ENCODE data around the gene LOXL1. TPM values are rescaled to one million over a fixed set of nuclear protein-coding genes. Genes with fewer than 3 reads are reported as not detected.

LOXL1 gene
- polyA plus RNA-seq, 1 experiment, result 114 TPM

- no peak overlapping the region for H3K27ac ChIP-seq (ENCODE audit: low read depth, low read length)
- CTCF ChIA-PET, result interaction anchor here (0.7 to 4.0 kb wide), 4 partner anchors 15 to 406 kb away, joined by 3 to 21 read pairs (median 3); partner anchors contain the start of gene TBC1D21
- POLR2A ChIA-PET, result no interaction called here
- DNase-seq (ENCODE audit: low read depth, low spot score), result no peak
- H3K27me3 ChIP-seq (ENCODE audit: control insufficient read depth, insufficient read depth, low read length), result peaks cover 18% of the 10 kb centered on the region
- peaks cover 15% of the 10 kb centered on the region for H3K9me3 ChIP-seq (ENCODE audit: control insufficient read depth, insufficient read depth, low read length)
- TF ChIP-seq, protein P1, sequence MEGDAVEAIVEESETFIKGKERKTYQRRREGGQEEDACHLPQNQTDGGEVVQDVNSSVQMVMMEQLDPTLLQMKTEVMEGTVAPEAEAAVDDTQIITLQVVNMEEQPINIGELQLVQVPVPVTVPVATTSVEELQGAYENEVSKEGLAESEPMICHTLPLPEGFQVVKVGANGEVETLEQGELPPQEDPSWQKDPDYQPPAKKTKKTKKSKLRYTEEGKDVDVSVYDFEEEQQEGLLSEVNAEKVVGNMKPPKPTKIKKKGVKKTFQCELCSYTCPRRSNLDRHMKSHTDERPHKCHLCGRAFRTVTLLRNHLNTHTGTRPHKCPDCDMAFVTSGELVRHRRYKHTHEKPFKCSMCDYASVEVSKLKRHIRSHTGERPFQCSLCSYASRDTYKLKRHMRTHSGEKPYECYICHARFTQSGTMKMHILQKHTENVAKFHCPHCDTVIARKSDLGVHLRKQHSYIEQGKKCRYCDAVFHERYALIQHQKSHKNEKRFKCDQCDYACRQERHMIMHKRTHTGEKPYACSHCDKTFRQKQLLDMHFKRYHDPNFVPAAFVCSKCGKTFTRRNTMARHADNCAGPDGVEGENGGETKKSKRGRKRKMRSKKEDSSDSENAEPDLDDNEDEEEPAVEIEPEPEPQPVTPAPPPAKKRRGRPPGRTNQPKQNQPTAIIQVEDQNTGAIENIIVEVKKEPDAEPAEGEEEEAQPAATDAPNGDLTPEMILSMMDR (IDR thresholded peaks at IDR 0.05; ENCODE audit: low read depth, low read length), result no peak
- no peak overlapping the region for H3K4me3 ChIP-seq (ENCODE audit: low read depth, low read length)
Measured at GRCh38 chr15:73892446-73893226, 33.6 kb upstream of the LOXL1 start.

GRCh38 chr15:73894133-73894814 is 32.0 kb upstream of the LOXL1 start:
- Histone ChIP-seq H3K27ac (ENCODE audit: low read depth, low read length) (no peak overlapping the region), H3K27me3 (ENCODE audit: control insufficient read depth, insufficient read depth, low read length) (peaks cover 13% of the 10 kb centered on the region), H3K4me3 (ENCODE audit: low read depth, low read length) (no peak overlapping the region), H3K9me3 (ENCODE audit: control insufficient read depth, insufficient read depth, low read length) (peaks cover 15% of the 10 kb centered on the region)
- DNase-seq (ENCODE audit: low read depth, low spot score), result no peak
- CTCF ChIA-PET, result interaction anchor here (0.8 to 4.0 kb wide), 2 partner anchors 20 to 79 kb away, joined by 3 to 21 read pairs; partner anchors contain the start of gene TBC1D21
- TF ChIP-seq, protein P1 (IDR thresholded peaks at IDR 0.05; ENCODE audit: low read depth, low read length), result no peak
- POLR2A ChIA-PET, result no interaction called here

DNA sequence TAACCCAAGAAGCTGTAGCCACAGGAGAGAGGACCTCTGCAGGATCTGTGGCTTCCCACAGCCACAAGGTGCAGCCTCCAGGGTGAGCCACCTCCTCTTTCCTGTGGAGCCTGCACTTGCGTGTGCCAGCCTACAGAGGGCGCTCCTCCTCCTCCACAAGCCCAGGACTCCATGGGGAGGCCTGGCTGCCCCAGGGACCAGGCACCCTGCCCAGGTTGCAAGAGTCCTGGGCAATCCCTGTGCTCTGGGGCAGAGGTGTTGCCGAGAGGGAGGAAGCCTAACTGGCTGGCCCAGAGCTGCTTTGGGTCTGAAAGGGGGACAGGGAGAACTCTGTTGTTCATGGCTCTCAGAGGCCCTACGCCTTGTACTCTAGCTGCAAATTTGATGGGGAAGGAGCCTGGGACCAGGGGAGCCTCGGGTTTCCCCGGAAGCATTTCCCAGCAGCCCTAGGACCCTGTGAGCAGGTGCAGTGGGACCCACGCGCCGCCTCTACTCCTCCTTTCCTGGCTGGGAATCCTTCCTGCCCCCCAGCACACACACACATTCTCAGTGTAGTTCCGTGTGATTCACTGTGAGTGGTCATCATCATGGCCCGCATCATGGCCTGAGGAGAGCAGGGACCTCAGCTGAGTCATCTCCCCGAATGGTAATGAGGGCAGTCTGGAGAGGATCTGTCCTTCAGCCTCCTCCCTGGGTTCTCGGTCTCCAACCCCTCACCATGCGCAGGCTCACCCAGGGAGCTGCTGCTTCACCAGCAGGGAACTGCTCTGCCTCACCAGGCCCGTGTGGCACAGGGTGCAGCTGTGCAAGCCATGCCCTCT is 28.6 kb upstream of the LOXL1 start:
- ChIA-PET POLR2A (interaction anchor here (0.9 kb wide), 1 partner anchor 29 kb away, joined by 3 read pairs; the partner anchor contains the start of gene LOXL1), CTCF (interaction anchor here (0.7 to 2.8 kb wide), 17 partner anchors 9 to 140 kb away, joined by 3 to 35 read pairs (median 4); partner anchors contain the start of gene TBC1D21)
- DNase-seq (ENCODE audit: low read depth, low spot score), result peak; percentile 76
- Histone ChIP-seq H3K4me3 (ENCODE audit: low read depth, low read length) (no peak overlapping the region), H3K27ac (ENCODE audit: low read depth, low read length) (peak overlapping the region; percentile 75), H3K27me3 (ENCODE audit: control insufficient read depth, insufficient read depth, low read length) (peaks cover 5% of the 10 kb centered on the region), H3K9me3 (ENCODE audit: control insufficient read depth, insufficient read depth, low read length) (peaks cover 2% of the 10 kb centered on the region)
- TF ChIP-seq, protein P1 (IDR thresholded peaks at IDR 0.05; ENCODE audit: low read depth, low read length), result peak; percentile 94

- no peak overlapping the region for H3K27ac ChIP-seq (ENCODE audit: low read depth, low read length)
- DNase-seq (ENCODE audit: low read depth, low spot score), result no peak
- CTCF ChIA-PET, result interaction anchor here (1.6 to 4.4 kb wide), 4 partner anchors 8 to 65 kb away, joined by 4 to 35 read pairs (median 12); partner anchors contain the start of gene TBC1D21
Measured at GRCh38 chr15:73899197-73900094, 26.8 kb upstream of the LOXL1 start.

More at GRCh38 chr15:73899197-73900094, 26.8 kb upstream of the LOXL1 start:
- POLR2A ChIA-PET, result no interaction called here
- Histone ChIP-seq H3K9me3 (ENCODE audit: control insufficient read depth, insufficient read depth, low read length) (no peaks in the 10 kb centered on the region), H3K4me3 (ENCODE audit: low read depth, low read length) (no peak overlapping the region), H3K27me3 (ENCODE audit: control insufficient read depth, insufficient read depth, low read length) (peaks cover 3% of the 10 kb centered on the region)
- TF ChIP-seq, protein P1 (IDR thresholded peaks at IDR 0.05; ENCODE audit: low read depth, low read length), result no peak

Data from AG04450 (cell line).